ENCODE data around the gene KLF3. TPM values are rescaled to one million over a fixed set of nuclear protein-coding genes. Genes with fewer than 3 reads are reported as not detected.

KLF3 gene
- total and polyA plus RNA-seq, 2 of the 4 experiments (the other 2 are of a cell fraction) = 8.2 to 12.6 TPM

DNA sequence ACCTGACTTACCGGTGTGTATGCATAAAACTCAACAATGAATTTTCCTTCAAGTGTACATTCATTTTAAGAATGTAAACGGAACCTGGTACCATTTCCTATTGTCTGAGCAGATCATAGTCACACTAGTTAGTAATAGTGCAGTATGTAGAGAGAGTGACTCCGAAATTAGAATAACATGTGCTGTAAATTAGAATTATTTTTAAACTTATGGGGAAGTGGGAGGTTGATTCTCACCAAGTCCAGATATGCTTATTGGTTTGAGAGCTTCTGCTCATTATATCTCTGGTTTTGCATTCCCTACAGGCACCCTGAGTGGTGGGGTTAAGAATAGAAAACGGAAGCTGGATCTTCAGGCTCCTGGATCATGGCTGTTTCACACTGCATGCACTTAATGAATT is 39.6 kb downstream of the KLF3 start:
- Histone ChIP-seq H3K4me1 (ENCODE audit: control insufficient read depth, insufficient read depth, low read length) (no peaks in the 10 kb centered on the region), H4K8ac (ENCODE audit: low read depth in 2 of 2, low read length in 2 of 2) (no peak overlapping the region), H4K20me1 (ENCODE audit: insufficient read depth, low read length) (no peaks in the 10 kb centered on the region; the same call in 1 of the 2 replicates), H2BK5ac (ENCODE audit: low read depth, low read length, poor library complexity, severe bottlenecking) (no peak overlapping the region), H4K5ac (ENCODE audit: low read depth, low read length) (no peak overlapping the region), H3K23ac (ENCODE audit: low read depth, low read length) (no peak overlapping the region), H3K36me3 (ENCODE audit: control insufficient read depth, insufficient read depth, low read length) (no peaks in the 10 kb centered on the region; the same call in 1 of the 2 replicates), H3K9me3 (ENCODE audit: control insufficient read depth, insufficient read depth, low read length) (no peaks in the 10 kb centered on the region), H3K56ac (ENCODE audit: extremely low read depth, insufficient read depth, low read length) (no peak overlapping the region), H3K4me3 (ENCODE audit: insufficient read depth, low read depth, low read length) (no peak overlapping the region), H3K14ac (replicated peaks; ENCODE audit: low read depth, low read length) (no peak overlapping the region), H3K18ac (ENCODE audit: low read depth, low read length) (no peak overlapping the region), H4K91ac (ENCODE audit: insufficient read depth, low read depth, low read length) (no peak overlapping the region), H2BK120ac (ENCODE audit: low read depth, low read length) (no peak overlapping the region), H3K9ac (ENCODE audit: low read depth, low read length) (no peak overlapping the region), H2BK20ac (ENCODE audit: low read depth, low read length) (no peak overlapping the region), H2AK9ac (replicated peaks; ENCODE audit: low read depth, low read length, poor library complexity) (no peak overlapping the region), H2AFZ (replicated peaks; ENCODE audit: low read length, poor library complexity) (no peak overlapping the region), H3K27me3 (ENCODE audit: control insufficient read depth, insufficient read depth, low read length) (0 out of 2 replicates have a peak, but pooled peaks cover 3% of the 10 kb centered on the region), H2AK5ac (ENCODE audit: low read depth, low read length) (no peak overlapping the region), H3K4me2 (ENCODE audit: low read depth, low read length) (no peak overlapping the region), H3K4ac (ENCODE audit: low read depth, low read length) (no peak overlapping the region), H2BK15ac (ENCODE audit: low read depth, low read length) (no peak overlapping the region), H3K79me1 (ENCODE audit: low read depth in 1 of 2, low read length in 2 of 2) (no peaks in the 10 kb centered on the region), H3K27ac (ENCODE audit: insufficient read depth, low read length) (no peak overlapping the region), H3K9me1 (ENCODE audit: insufficient read depth, low read length) (no peaks in the 10 kb centered on the region)
- no CpG with 5 or more reads among the region's 4 CpGs for WGBS, 2 experiments (ENCODE audit: extremely low coverage in 2 of 2, insufficient read length in 1 of 2)
- intact Hi-C loops (cut with micrococcal nuclease) = no loop called here
- no peak for DNase-seq
- no peak for ATAC-seq (ENCODE audit: low read depth)
- in situ Hi-C loops (cut with MboI; ENCODE audit: low sequenced_read_pairs) = no loop called here
- TF ChIP-seq, protein P1, sequence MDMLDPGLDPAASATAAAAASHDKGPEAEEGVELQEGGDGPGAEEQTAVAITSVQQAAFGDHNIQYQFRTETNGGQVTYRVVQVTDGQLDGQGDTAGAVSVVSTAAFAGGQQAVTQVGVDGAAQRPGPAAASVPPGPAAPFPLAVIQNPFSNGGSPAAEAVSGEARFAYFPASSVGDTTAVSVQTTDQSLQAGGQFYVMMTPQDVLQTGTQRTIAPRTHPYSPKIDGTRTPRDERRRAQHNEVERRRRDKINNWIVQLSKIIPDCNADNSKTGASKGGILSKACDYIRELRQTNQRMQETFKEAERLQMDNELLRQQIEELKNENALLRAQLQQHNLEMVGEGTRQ (IDR thresholded peaks at IDR 0.05; ENCODE audit: low read depth, low read length) = no peak
- TF ChIP-seq MAZ (IDR thresholded peaks at IDR 0.05; ENCODE audit: borderline replicate concordance, low read depth, low read length) (no peak), CEBPB (IDR thresholded peaks at IDR 0.05; ENCODE audit: low read depth, low read length) (no peak), FOS (IDR thresholded peaks at IDR 0.05; ENCODE audit: low read depth, low read length) (no peak), RFX5 (IDR thresholded peaks at IDR 0.05; ENCODE audit: low read depth, low read length) (no peak), MAFK (IDR thresholded peaks at IDR 0.05; ENCODE audit: low read depth, low read length) (no peak), POLR2A (IDR thresholded peaks at IDR 0.05; ENCODE audit: low read depth, low read length) (no peak), RCOR1 (IDR thresholded peaks at IDR 0.05; ENCODE audit: insufficient replicate concordance, low read length) (no peak), NFE2L2 (IDR thresholded peaks at IDR 0.05; ENCODE audit: low read depth, low read length) (no peak), CHD1 (IDR thresholded peaks at IDR 0.05; ENCODE audit: low read depth, low read length) (no peak), RAD21 (IDR thresholded peaks at IDR 0.05; ENCODE audit: low read length) (no peak), SMC3 (IDR thresholded peaks at IDR 0.05; ENCODE audit: low read depth, low read length) (no peak), MXI1 (IDR thresholded peaks at IDR 0.05; ENCODE audit: borderline replicate concordance, low read depth, low read length) (no peak), BHLHE40 (IDR thresholded peaks at IDR 0.05; ENCODE audit: low read depth, low read length) (no peak)
- TF ChIP-seq, protein P2, sequence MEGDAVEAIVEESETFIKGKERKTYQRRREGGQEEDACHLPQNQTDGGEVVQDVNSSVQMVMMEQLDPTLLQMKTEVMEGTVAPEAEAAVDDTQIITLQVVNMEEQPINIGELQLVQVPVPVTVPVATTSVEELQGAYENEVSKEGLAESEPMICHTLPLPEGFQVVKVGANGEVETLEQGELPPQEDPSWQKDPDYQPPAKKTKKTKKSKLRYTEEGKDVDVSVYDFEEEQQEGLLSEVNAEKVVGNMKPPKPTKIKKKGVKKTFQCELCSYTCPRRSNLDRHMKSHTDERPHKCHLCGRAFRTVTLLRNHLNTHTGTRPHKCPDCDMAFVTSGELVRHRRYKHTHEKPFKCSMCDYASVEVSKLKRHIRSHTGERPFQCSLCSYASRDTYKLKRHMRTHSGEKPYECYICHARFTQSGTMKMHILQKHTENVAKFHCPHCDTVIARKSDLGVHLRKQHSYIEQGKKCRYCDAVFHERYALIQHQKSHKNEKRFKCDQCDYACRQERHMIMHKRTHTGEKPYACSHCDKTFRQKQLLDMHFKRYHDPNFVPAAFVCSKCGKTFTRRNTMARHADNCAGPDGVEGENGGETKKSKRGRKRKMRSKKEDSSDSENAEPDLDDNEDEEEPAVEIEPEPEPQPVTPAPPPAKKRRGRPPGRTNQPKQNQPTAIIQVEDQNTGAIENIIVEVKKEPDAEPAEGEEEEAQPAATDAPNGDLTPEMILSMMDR (conservative IDR thresholded peaks at IDR 0.05; ENCODE audit: low read depth, low read length) = no peak
- TF ChIP-seq, protein P3, sequence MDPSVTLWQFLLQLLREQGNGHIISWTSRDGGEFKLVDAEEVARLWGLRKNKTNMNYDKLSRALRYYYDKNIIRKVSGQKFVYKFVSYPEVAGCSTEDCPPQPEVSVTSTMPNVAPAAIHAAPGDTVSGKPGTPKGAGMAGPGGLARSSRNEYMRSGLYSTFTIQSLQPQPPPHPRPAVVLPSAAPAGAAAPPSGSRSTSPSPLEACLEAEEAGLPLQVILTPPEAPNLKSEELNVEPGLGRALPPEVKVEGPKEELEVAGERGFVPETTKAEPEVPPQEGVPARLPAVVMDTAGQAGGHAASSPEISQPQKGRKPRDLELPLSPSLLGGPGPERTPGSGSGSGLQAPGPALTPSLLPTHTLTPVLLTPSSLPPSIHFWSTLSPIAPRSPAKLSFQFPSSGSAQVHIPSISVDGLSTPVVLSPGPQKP (IDR thresholded peaks at IDR 0.05; ENCODE audit: borderline replicate concordance, low read depth, low read length) = no peak
- dilution Hi-C loops (cut with HindIII; ENCODE audit: low sequenced_read_pairs, unreplicated experiment) = no loop called here
- BruUV-seq (replicated peaks) = no TSS peak
- ChIA-PET POLR2A (ENCODE audit: unreplicated experiment) (no interaction called here), CTCF (no interaction called here)
